Common myeloid progenitor, CD34-positive (primary cell): ENCODE data around the gene ID2. TPM values are rescaled to one million over a fixed set of nuclear protein-coding genes. Genes with fewer than 3 reads are reported as not detected.

Experiments used
- CTCF ChIA-PET: fragments of 350-600 bp; sonication (Branson Sonifier 250); formaldehyde crosslinking; loops from one replicate; lab custom pipeline; 2021; ENCODE audit warnings: antibody characterized with exemption; lab: Charles Lee
- POLR2A ChIA-PET: fragments of 350-600 bp; sonication (Branson Sonifier 250); formaldehyde crosslinking; loops from one replicate; lab custom pipeline; 2021; ENCODE audit warnings: antibody characterized with exemption; lab: Charles Lee
- DNase-seq, 3 donors: peaks; one replicate each; pipeline versions ENCODE4 v3.0.0 to v3.0.0-alpha.2; 2013
- H3K27ac ChIP-seq, 2 experiments: 1 replicate in 1 of 2; 2 replicates in 1 of 2; pipeline ENCODE4 v1.7.0; 2013; ENCODE audit warnings: inconsistent platforms in 2 of 2, low read length in 2 of 2, mild to moderate bottlenecking in 2 of 2, low read depth in 1 of 2, moderate library complexity in 1 of 2; ENCODE audit not compliant: severe bottlenecking in 2 of 2, insufficient read depth in 1 of 2, poor library complexity in 1 of 2
- H3K27me3 ChIP-seq, 5 experiments: replicated peaks in 2 of 5; 1 replicate in 3 of 5; 2 replicates in 2 of 5; pipeline versions ENCODE4 v1.6.1 to v1.7.0; 2013; ENCODE audit warnings: low read length in 4 of 5, mild to moderate bottlenecking in 2 of 5, moderate library complexity in 2 of 5, inconsistent platforms in 1 of 5; ENCODE audit not compliant: insufficient read depth in 5 of 5, control insufficient read depth in 4 of 5
- H3K36me3 ChIP-seq, 4 experiments: 1 replicate in 2 of 4; 2 replicates in 2 of 4; pipeline versions ENCODE4 v1.6.1 to v1.7.0; 2013; ENCODE audit warnings: low read length in 3 of 4, control low read depth in 1 of 4, mild to moderate bottlenecking in 1 of 4; ENCODE audit not compliant: control insufficient read depth in 4 of 4, insufficient read depth in 4 of 4
- H3K4me1 ChIP-seq, 4 experiments: 1 replicate in 3 of 4; 2 replicates in 1 of 4; pipeline versions ENCODE4 v1.6.1 to v1.7.1; 2013; ENCODE audit warnings: low read length in 3 of 4, mild to moderate bottlenecking in 3 of 4, control low read depth in 1 of 4, inconsistent platforms in 1 of 4, moderate library complexity in 1 of 4; ENCODE audit not compliant: control insufficient read depth in 4 of 4, insufficient read depth in 4 of 4; ENCODE audit errors: control extremely low read depth in 1 of 4
- H3K4me3 ChIP-seq, 7 experiments: 1 replicate in 4 of 7; 2 replicates in 3 of 7; pipeline versions ENCODE4 v1.5.1 to v1.7.0; 2013; ENCODE audit warnings: mild to moderate bottlenecking in 7 of 7, low read length in 6 of 7, moderate library complexity in 6 of 7, inconsistent platforms in 2 of 7, low read depth in 2 of 7, control low read depth in 1 of 7; ENCODE audit not compliant: insufficient read depth in 4 of 7, control insufficient read depth in 1 of 7; ENCODE audit errors: extremely low read depth in 1 of 7
- H3K9me3 ChIP-seq, 5 experiments: 1 replicate in 4 of 5; 2 replicates in 1 of 5; pipeline versions ENCODE4 v1.6.1 to v1.7.1; 2013; ENCODE audit warnings: low read length in 4 of 5, mild to moderate bottlenecking in 2 of 5, inconsistent platforms in 1 of 5, low read depth in 1 of 5, moderate library complexity in 1 of 5; ENCODE audit not compliant: control insufficient read depth in 4 of 5, insufficient read depth in 2 of 5; ENCODE audit errors: control extremely low read depth in 1 of 5
- WGBS: methylation state at CpG from one replicate; pipeline ENCODE4 v1.1.5; 2013; ENCODE audit not compliant: insufficient coverage; 5-methylcytosine and 5-hydroxymethylcytosine counted together
- polyA plus RNA-seq: library from polyadenylated mRNA; unstranded; fragments of 120-200 nt; gene quantifications from one replicate; pipeline ENCODE4 v1.2.1, GENCODE V29; 2013

Gene ID2, protein sequence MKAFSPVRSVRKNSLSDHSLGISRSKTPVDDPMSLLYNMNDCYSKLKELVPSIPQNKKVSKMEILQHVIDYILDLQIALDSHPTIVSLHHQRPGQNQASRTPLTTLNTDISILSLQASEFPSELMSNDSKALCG
- 191 TPM for polyA plus RNA-seq

DNA sequence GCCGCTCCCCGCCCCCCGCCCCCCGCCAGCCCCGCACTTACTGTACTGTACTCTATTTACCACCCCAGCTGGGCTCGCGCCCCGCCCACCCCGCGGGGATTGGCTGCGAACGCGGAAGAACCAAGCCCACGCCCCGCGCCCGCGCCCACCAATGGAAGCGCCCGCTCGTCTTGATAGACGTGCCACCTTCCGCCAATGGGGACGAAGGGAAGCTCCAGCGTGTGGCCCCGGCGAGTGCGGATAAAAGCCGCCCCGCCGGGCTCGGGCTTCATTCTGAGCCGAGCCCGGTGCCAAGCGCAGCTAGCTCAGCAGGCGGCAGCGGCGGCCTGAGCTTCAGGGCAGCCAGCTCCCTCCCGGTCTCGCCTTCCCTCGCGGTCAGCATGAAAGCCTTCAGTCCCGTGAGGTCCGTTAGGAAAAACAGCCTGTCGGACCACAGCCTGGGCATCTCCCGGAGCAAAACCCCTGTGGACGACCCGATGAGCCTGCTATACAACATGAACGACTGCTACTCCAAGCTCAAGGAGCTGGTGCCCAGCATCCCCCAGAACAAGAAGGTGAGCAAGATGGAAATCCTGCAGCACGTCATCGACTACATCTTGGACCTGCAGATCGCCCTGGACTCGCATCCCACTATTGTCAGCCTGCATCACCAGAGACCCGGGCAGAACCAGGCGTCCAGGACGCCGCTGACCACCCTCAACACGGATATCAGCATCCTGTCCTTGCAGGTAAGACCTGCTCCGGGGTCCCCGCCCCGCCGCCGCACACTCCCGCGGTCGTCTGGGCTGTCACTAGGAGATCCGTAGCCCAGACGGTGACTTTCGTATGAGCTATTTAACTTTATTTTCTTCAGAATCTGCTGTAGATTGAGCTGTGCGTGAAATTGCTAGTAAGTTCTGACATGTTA is at the start of gene ID2:
Gene ID2 (plus strand): TSS at position 271 of the 907 bp plus-strand sequence. CDS start 110 bp downstream, at position 381.
- H3K9me3 ChIP-seq = no peaks in the 10 kb centered on the region
- peak within 1 kb of the TSS; percentile 5 to 65 for H3K27ac ChIP-seq
- POLR2A ChIA-PET = interaction anchor here (0.6 to 3.7 kb wide), 21 partner anchors 9 to 814 kb away, joined by 3 to 33 read pairs (median 3); no protein-coding TSS in a partner anchor

DNA sequence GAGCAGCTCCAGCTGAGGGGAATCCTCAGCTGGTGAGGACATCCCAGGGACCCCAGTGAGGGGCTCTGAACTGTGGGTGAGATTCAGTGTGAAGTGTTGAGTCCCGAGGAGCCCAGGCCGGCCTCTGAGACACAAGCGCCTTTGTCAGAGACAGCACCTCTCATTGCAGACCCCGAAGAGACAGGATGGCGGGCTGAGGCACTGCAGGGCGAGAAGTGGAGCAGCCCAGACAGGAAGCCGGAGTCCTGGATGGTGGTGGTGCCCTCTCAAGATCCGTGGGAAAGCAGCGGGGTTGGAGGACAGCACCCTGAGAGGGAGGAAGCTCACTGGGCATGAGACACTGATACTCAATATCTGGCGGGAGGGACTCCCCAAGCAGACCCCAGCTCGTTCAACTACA is 49.1 kb upstream of the ID2 start:
- POLR2A ChIA-PET = no interaction called here
- CTCF ChIA-PET = interaction anchor here (0.9 to 1.7 kb wide), 6 partner anchors 9 to 45 kb away, joined by 3 to 7 read pairs (median 4); no protein-coding TSS in a partner anchor
- no peak for DNase-seq
- Histone ChIP-seq H3K27ac (no peak overlapping the region), H3K36me3 (no peaks in the 10 kb centered on the region), H3K9me3 (no peaks in the 10 kb centered on the region), H3K4me1 (peaks cover 0 to 13% (median 6%) of the 10 kb centered on the region in 4 experiments), H3K27me3 (no peaks in the 10 kb centered on the region), H3K4me3 (no peak overlapping the region)
- WGBS = 92% methylated on average over 11 of the region's 11 CpGs

More for the DNA sequence above, at the start of gene ID2:
- CTCF ChIA-PET = interaction anchor here (1.0 to 3.3 kb wide), 18 partner anchors 12 to 274 kb away, joined by 3 to 14 read pairs (median 4); no protein-coding TSS in a partner anchor
- peak; percentile 98 to 99 (median 99) for DNase-seq
- peak within 1 kb of the TSS; percentile 65 to 94 (median 83) for H3K4me3 ChIP-seq
- H3K36me3 ChIP-seq = no peaks in the 10 kb centered on the region
- WGBS = under 1% methylated on average over 57 of the region's 70 CpGs
- H3K4me1 ChIP-seq = peaks cover 5 to 65% (median 57%) of the 10 kb centered on the region in 4 experiments
- peaks cover 0 to 11% (median 6%) of the 10 kb centered on the region in 5 experiments for H3K27me3 ChIP-seq

DNA sequence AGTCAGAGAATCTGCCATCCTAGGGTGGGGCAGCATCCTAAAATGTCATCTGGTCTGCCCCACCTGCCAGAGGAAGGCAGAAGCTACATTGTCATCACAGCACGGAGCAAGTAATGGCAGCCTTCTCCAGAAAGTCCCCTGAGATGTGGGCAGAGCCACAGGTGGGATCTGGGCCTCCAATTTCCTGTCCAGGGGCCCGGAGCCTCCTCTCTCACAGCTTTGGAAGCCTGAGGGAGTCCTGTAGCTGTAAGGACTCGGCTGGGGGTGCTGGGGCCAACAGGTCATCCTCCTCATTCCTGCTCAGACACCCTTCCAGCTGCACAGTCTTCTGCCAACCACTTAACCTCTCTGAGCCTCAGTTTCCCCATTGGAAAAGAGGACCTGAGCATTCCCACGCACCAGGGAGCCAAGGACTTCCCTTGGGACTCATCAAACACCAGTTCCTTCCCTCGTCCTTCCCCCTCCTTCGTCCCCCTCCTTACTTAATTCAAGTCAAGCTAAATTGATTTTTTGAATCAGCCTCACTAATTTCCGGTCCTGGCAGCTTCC is 48.6 kb upstream of the ID2 start:
- Histone ChIP-seq H3K4me3 (no peak overlapping the region), H3K27me3 (no peaks in the 10 kb centered on the region)

DNA sequence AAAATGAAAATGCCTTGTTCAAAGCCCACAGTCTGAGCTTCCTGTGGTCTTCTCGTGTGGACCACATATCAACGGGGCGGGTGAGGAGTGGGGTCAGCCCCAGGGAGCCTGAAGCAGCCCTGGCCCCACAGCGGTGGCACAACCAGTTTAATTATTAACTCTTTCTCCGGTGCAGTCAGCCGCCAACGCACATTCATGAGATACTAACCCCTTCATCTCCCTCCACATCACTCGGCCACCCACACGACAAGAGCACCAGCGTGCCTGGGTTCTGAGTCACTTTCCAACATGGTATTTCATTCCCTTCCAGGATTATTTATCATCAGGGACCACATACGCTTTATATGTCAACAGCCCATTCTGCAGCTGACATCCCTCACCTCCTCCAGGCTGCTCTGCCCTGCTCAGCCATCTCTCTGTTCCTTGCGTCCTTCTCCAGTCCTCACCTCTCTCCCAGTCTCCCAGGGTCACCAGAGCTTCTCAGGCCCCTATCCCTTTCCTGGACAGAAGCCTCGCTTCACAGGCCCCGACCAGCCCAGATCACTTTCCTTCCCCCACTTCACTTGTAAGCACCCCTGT is 48.0 kb upstream of the ID2 start:
- Histone ChIP-seq H3K9me3 (no peaks in the 10 kb centered on the region), H3K27ac (no peak overlapping the region), H3K4me1 (peaks cover 0 to 7% (median 6%) of the 10 kb centered on the region in 4 experiments), H3K36me3 (no peaks in the 10 kb centered on the region), H3K27me3 (no peaks in the 10 kb centered on the region), H3K4me3 (no peak overlapping the region)
- POLR2A ChIA-PET = no interaction called here
- 93% methylated on average over 14 of the region's 14 CpGs for WGBS
- CTCF ChIA-PET = interaction anchor here (0.9 to 1.7 kb wide), 7 partner anchors 8 to 26 kb away, joined by 3 to 7 read pairs (median 4); no protein-coding TSS in a partner anchor
- DNase-seq = no peak

More for the DNA sequence above, 48.6 kb upstream of the ID2 start:
- DNase-seq = no peak
- POLR2A ChIA-PET = no interaction called here
- Histone ChIP-seq H3K27ac (no peak overlapping the region), H3K4me1 (peaks cover 0 to 13% (median 6%) of the 10 kb centered on the region in 4 experiments), H3K36me3 (no peaks in the 10 kb centered on the region), H3K9me3 (no peaks in the 10 kb centered on the region)
- CTCF ChIA-PET = interaction anchor here (0.9 to 1.7 kb wide), 7 partner anchors 9 to 46 kb away, joined by 3 to 7 read pairs (median 4); no protein-coding TSS in a partner anchor
- WGBS = 99% methylated on average over 6 of the region's 7 CpGs

DNA sequence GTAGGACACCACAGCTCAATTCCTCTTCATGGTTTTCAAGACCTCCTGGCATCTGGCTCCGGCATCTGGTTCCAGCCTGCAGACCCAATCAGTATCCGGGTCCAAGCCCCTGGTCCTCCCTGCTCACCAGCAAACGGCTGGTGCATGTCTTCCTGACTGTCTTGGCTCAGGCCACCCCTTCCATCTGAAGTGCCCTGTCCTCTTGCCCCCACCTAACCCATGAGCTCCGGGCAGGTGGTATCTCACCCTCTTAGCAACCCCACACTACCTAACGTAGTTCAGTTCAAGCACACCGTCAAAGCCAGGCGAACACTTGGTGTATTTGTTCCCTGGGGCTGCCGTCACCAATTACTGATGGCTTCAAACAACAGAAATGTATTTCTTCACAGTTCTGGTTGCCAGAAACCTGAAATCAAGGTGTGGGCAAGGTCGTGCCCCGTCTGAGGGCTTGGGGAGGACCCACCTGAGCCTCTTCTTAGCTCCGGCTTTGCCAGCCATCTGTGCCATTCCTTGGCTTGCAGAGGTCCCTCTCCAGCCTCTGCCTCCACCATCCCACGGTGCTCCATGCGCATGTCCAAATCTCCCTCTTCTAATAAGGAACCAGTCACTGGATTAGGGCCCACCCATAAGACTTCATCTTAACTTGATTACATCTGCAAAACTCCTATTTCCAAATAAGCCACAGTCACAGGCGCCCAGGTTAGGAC is 47.2 kb upstream of the ID2 start:
- H3K9me3 ChIP-seq = no peaks in the 10 kb centered on the region
- no peaks in the 10 kb centered on the region for H3K27me3 ChIP-seq
- H3K27ac ChIP-seq = no peak overlapping the region
- no peak overlapping the region for H3K4me3 ChIP-seq
- POLR2A ChIA-PET = interaction anchor here (0.6 kb wide), 1 partner anchor 91 kb away, joined by 5 read pairs; no protein-coding TSS in a partner anchor
- H3K4me1 ChIP-seq = peaks cover 0 to 7% (median 6%) of the 10 kb centered on the region in 4 experiments
- 93% methylated on average over 14 of the region's 14 CpGs for WGBS
- DNase-seq = no peak
- H3K36me3 ChIP-seq = no peaks in the 10 kb centered on the region
- CTCF ChIA-PET = interaction anchor here (0.9 to 1.7 kb wide), 2 partner anchors 8 to 12 kb away, joined by 4 read pairs; no protein-coding TSS in a partner anchor

DNA sequence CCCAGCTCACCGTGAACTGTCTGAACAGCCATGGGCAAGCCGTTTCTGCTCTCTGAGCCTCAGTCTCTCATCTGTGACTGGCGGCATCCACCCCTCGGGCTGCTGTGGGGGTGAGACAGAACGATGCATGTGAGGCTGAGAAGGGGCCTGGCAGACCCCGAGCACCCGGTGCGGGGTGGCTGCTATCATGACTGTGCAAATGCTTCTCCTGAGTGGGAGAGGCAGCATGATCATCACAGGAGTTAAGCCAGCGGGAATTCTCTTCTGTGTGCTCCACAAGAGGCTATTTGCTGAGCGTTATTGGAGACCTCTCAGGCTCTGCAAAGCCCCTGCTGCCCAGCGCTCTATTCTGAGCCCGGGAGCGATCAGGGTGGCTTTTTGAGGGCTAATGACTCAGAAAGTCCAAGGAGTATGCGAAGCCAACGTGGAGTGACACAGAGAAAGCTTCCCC is 45.8 kb upstream of the ID2 start:
- H3K27me3 ChIP-seq = no peaks in the 10 kb centered on the region
- H3K27ac ChIP-seq = no peak overlapping the region
- H3K36me3 ChIP-seq = no peaks in the 10 kb centered on the region
- 97% methylated on average over 14 of the region's 15 CpGs for WGBS
- H3K4me3 ChIP-seq = no peak overlapping the region
- H3K4me1 ChIP-seq = peaks cover 0 to 11% (median 6%) of the 10 kb centered on the region in 4 experiments
- ChIA-PET CTCF (no interaction called here), POLR2A (no interaction called here)
- no peak for DNase-seq
- no peaks in the 10 kb centered on the region for H3K9me3 ChIP-seq
